Kidney epithelial cell (primary cell): Measurements from ENCODE around the gene POMP. TPM values are rescaled to one million over a fixed set of nuclear protein-coding genes. Genes with fewer than 3 reads are reported as not detected.

ENCODE experiments used
- DNase-seq: peaks from one replicate; pipeline ENCODE4 v3.0.0-alpha.2; 2010; ENCODE audit warnings: low read depth
- H3K27me3 ChIP-seq: 2 replicates; pipeline ENCODE4 v1.6.0; 2011; ENCODE audit warnings: low read length; ENCODE audit not compliant: control insufficient read depth, insufficient read depth
- H3K36me3 ChIP-seq: 2 replicates; pipeline ENCODE4 v1.5.1; 2011; ENCODE audit warnings: low read length; ENCODE audit not compliant: control insufficient read depth, insufficient read depth
- H3K4me3 ChIP-seq: 2 replicates; pipeline ENCODE4 v1.5.1; 2011; ENCODE audit warnings: low read depth, mild to moderate bottlenecking, control low read depth, low read length
- CTCF ChIP-seq: IDR thresholded peaks from 2 replicates; pipeline ENCODE4 v1.5.1; 2011; ENCODE audit warnings: mild to moderate bottlenecking, moderate library complexity, low read length, control low read depth, inconsistent platforms; ENCODE audit not compliant: insufficient read depth, poor library complexity, severe bottlenecking
- total RNA-seq: library from RNA; depleted of rRNA; stranded (reverse); fragments of >200 nt; gene quantifications from 2 replicates; pipeline ENCODE4 v1.2.3, GENCODE V29; 2015

Gene POMP
- total RNA-seq, 1 donor from 2014 or later = 103 TPM

- Histone ChIP-seq H3K27me3 (no peaks in the 10 kb centered on the region), H3K36me3 (no peaks in the 10 kb centered on the region), H3K4me3 (no peak overlapping the region)
- TF ChIP-seq CTCF = no peak
- no peak for DNase-seq
Observed at GRCh38 chr13:28640861-28641599, 17.9 kb upstream of the POMP start.

- no peak for DNase-seq
- H3K4me3 ChIP-seq = no peak overlapping the region
- TF ChIP-seq CTCF = no peak
- H3K27me3 ChIP-seq = no peaks in the 10 kb centered on the region
- H3K36me3 ChIP-seq = no peaks in the 10 kb centered on the region
Observed at GRCh38 chr13:28641600-28641926, 17.4 kb upstream of the POMP start.

DNA sequence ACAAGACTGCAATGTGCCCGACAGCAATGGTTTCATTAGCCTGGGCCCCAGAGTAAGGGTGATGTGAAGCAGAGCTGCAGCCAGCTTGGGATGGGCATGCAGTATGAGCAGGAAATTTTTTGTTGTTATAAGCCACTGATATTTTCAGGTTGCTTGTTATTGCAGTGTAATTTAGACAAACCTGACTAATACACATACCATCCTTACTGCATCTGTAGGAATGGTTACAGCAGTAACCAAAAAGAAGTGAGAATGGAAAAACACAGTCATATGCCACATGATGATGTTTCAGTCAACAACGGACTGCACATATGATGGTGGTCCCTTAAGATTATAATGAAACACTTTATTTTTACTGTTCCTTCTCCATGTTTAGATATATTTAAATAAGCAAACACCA, 8.6 kb upstream of the POMP start:
- no peaks in the 10 kb centered on the region for H3K27me3 ChIP-seq
- no peaks in the 10 kb centered on the region for H3K36me3 ChIP-seq
- no peak for TF ChIP-seq CTCF
- no peak overlapping the region for H3K4me3 ChIP-seq
- DNase-seq = no peak

DNA sequence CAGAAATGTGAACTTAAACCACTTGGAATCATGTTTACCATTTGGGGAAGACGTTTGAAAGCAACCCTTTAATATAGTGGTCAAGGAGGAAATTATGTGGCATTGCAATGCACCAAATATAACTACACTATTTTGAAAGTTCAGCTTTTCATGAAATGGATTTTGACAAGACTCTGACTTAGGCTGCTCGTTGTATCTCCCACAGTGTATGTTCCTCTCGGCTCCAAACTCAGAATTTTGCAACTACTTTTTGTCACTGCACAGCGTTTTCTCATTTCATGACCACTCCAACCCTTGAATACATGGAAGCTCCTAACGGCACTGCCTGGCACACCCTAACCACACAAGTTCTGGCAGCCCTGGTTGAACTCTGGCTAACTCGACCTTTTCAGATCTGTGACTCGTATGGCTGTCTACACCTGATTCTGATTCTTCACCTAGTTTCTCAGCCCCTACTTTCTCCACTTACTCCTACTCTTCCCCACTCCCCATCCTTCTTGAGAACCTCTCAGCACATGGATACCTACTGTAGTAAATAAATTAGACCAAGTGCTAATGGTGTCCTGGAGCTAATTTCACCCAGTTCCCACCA, 7.0 kb upstream of the POMP start:
- Histone ChIP-seq H3K4me3 (no peak overlapping the region), H3K36me3 (no peaks in the 10 kb centered on the region), H3K27me3 (no peaks in the 10 kb centered on the region)
- no peak for TF ChIP-seq CTCF
- DNase-seq = no peak

GRCh38 chr13:28653111-28653510, 5.8 kb upstream of the POMP start:
- Histone ChIP-seq H3K27me3 (no peaks in the 10 kb centered on the region), H3K4me3 (no peak overlapping the region), H3K36me3 (no peaks in the 10 kb centered on the region)
- no peak for DNase-seq
- TF ChIP-seq CTCF = no peak

DNA sequence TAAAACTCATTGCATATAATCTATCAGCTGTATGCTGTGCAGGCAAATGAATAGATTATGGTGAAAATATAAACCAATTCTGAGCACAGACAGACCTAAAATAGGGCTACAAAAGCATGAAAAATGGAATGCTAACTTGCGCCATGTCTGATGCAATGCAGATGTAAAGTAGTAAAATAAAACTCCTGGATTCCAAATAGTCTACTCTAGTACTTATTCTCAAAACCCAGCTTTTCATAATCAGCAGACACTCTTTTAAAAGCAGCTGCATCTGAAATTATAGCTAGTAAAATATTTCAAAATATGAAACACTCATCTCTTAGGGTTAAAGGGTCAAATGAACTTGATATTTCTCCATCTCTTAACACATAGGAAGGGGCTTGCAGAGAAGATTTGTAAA, 4.7 kb upstream of the POMP start:
- no peaks in the 10 kb centered on the region for H3K27me3 ChIP-seq
- no peaks in the 10 kb centered on the region for H3K36me3 ChIP-seq
- no peak for DNase-seq
- H3K4me3 ChIP-seq = no peak overlapping the region
- no peak for TF ChIP-seq CTCF
